Measurements from ENCODE around the gene PIEZO2.

The PIEZO2 gene

DNA sequence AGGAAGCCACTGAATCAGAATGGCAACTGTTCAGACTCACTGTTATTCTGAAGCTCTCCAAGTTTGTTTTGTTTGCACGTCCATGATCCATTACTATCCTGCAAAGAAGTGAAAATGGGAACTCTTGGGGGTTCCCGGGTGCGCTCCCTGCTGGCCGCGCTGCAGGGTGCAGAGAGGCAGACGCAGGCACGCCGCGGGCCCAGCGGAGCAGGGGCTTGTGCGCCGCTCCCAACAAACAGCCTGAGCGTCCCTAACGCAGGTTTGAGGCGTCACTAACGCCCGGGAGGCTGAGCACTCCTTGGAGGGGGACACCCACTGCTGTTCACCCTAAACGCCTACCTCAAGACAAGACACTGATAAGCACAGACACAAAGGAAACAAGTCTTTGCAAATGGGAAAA lies 14.3 kb upstream of the PIEZO2 start:
- TF ChIP-seq, protein P1, sequence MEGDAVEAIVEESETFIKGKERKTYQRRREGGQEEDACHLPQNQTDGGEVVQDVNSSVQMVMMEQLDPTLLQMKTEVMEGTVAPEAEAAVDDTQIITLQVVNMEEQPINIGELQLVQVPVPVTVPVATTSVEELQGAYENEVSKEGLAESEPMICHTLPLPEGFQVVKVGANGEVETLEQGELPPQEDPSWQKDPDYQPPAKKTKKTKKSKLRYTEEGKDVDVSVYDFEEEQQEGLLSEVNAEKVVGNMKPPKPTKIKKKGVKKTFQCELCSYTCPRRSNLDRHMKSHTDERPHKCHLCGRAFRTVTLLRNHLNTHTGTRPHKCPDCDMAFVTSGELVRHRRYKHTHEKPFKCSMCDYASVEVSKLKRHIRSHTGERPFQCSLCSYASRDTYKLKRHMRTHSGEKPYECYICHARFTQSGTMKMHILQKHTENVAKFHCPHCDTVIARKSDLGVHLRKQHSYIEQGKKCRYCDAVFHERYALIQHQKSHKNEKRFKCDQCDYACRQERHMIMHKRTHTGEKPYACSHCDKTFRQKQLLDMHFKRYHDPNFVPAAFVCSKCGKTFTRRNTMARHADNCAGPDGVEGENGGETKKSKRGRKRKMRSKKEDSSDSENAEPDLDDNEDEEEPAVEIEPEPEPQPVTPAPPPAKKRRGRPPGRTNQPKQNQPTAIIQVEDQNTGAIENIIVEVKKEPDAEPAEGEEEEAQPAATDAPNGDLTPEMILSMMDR (IDR thresholded peaks at IDR 0.05; ENCODE audit: insufficient read depth, low read length, poor library complexity, severe bottlenecking): peak; percentile 76
- H3K36me3 ChIP-seq (ENCODE audit: control insufficient read depth, insufficient read depth, low read length): no peaks in the 10 kb centered on the region
- H3K4me3 ChIP-seq (replicated peaks; ENCODE audit: low read depth, low read length): no peak overlapping the region
- DNase-seq (ENCODE audit: extremely low read depth, insufficient read length): peak; percentile 47
- no peaks in the 10 kb centered on the region for H3K27me3 ChIP-seq (replicated peaks; ENCODE audit: control insufficient read depth, insufficient read depth, low read length)

DNA sequence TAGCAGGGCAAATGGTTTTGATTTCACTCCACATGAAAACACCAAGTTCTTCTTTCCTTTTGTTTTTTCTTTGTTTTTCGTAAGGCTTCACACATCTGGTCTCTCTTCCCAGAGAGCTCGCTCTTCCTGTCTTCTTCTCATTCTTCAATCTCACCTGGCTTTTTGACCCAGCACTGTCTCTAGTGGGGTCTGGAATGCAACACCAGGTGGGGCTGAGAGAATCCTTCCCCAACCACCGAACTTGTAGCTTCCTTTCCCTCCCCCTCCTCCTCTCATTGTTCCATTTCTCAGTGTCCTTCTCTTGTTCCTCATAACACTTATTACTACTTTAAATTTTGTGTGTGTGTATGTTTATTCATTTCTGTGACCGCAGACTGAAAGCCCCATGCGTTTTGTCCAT lies 13.5 kb upstream of the PIEZO2 start:
- TF ChIP-seq, protein P1 (IDR thresholded peaks at IDR 0.05; ENCODE audit: insufficient read depth, low read length, poor library complexity, severe bottlenecking): no peak
- DNase-seq (ENCODE audit: extremely low read depth, insufficient read length): no peak
- H3K4me3 ChIP-seq (replicated peaks; ENCODE audit: low read depth, low read length): no peak overlapping the region
- H3K36me3 ChIP-seq (ENCODE audit: control insufficient read depth, insufficient read depth, low read length): no peaks in the 10 kb centered on the region
- no peaks in the 10 kb centered on the region for H3K27me3 ChIP-seq (replicated peaks; ENCODE audit: control insufficient read depth, insufficient read depth, low read length)

DNA sequence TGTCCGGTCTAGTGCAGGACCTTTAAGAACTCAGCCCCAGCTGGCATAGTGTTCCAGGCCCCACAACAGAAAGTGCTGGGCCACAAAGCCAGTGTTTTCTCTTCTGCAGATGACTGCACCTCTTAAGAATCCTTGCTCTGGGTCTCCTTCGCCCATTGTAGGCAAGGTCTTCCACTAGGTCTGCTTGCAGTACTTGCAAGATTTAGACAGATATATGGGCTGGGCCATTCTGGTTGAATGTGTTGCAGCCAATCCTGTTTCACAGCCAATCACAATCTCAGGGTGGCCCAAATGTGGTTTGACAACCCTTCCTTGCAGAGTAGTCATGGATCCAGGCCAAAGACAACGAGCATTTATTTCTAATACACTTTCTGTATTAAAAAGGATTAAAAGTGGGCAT lies 13.1 kb upstream of the PIEZO2 start:
- TF ChIP-seq, protein P1 (IDR thresholded peaks at IDR 0.05; ENCODE audit: insufficient read depth, low read length, poor library complexity, severe bottlenecking): no peak
- no peaks in the 10 kb centered on the region for H3K27me3 ChIP-seq (replicated peaks; ENCODE audit: control insufficient read depth, insufficient read depth, low read length)
- no peaks in the 10 kb centered on the region for H3K36me3 ChIP-seq (ENCODE audit: control insufficient read depth, insufficient read depth, low read length)
- DNase-seq (ENCODE audit: extremely low read depth, insufficient read length): no peak
- no peak overlapping the region for H3K4me3 ChIP-seq (replicated peaks; ENCODE audit: low read depth, low read length)

DNA sequence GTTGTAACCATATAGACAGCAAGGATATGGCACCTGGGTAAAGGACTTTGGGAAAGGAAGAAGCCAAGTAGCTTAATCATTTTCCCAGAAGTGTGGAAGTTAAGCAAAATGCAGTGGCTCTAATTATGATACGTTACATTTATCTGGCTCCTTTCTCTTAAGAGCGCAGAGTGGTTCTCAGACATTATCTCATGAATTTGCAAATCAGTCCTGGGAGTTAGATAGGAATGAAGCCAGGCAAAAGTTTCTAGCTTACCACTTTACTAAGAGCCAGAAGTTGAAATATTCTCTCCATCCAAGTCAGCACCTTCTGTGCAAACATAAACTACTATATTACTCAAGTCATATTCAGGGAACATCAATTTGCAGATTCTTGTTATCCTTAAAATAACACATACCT lies 10.9 kb upstream of the PIEZO2 start:
- Histone ChIP-seq H3K27me3 (replicated peaks; ENCODE audit: control insufficient read depth, insufficient read depth, low read length) (no peaks in the 10 kb centered on the region), H3K36me3 (ENCODE audit: control insufficient read depth, insufficient read depth, low read length) (no peaks in the 10 kb centered on the region), H3K4me3 (replicated peaks; ENCODE audit: low read depth, low read length) (no peak overlapping the region)
- DNase-seq (ENCODE audit: extremely low read depth, insufficient read length): no peak
- TF ChIP-seq, protein P1 (IDR thresholded peaks at IDR 0.05; ENCODE audit: insufficient read depth, low read length, poor library complexity, severe bottlenecking): no peak

DNA sequence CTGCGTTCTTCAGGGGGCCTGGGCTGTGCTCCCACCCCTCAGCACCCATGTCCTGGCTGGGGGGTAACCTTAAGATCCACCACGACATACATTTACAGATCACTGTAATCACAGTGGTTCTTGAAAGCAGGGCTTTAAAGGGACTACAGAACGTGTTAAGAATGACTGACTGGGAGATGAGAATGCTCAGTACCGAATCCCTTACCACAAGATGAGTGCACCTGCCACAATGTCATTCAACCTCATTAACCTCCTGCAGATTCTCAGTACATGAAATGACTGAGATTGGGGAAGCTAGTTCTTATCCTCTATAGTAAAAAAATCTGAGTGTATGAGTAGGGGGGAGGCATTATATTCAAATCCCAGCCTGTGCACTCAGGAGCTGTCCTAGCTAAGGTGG lies 10.5 kb upstream of the PIEZO2 start:
- TF ChIP-seq, protein P1 (IDR thresholded peaks at IDR 0.05; ENCODE audit: insufficient read depth, low read length, poor library complexity, severe bottlenecking): no peak
- H3K36me3 ChIP-seq (ENCODE audit: control insufficient read depth, insufficient read depth, low read length): no peaks in the 10 kb centered on the region
- no peaks in the 10 kb centered on the region for H3K27me3 ChIP-seq (replicated peaks; ENCODE audit: control insufficient read depth, insufficient read depth, low read length)
- no peak overlapping the region for H3K4me3 ChIP-seq (replicated peaks; ENCODE audit: low read depth, low read length)
- DNase-seq (ENCODE audit: extremely low read depth, insufficient read length): no peak

DNA sequence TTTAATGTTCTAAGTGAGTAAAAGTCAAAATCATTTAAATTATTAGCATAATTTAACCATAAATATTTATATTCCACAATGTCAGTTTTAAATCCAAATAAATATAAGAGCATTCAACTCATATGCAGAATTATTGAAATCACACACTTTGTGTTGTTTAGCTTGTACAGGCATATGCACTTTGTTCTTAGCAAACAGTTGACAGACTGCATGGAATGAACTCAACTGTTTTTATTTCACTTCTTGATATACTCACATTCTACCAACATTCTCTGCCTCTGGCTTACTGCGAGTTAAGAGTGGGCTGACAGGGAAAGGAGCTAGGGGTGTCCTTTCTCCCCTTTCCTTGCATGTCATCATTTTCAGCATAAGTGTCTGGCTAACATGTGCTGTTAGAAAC lies 7.6 kb upstream of the PIEZO2 start:
- TF ChIP-seq, protein P1 (IDR thresholded peaks at IDR 0.05; ENCODE audit: insufficient read depth, low read length, poor library complexity, severe bottlenecking): no peak
- H3K36me3 ChIP-seq (ENCODE audit: control insufficient read depth, insufficient read depth, low read length): no peaks in the 10 kb centered on the region
- DNase-seq (ENCODE audit: extremely low read depth, insufficient read length): no peak
- no peaks in the 10 kb centered on the region for H3K27me3 ChIP-seq (replicated peaks; ENCODE audit: control insufficient read depth, insufficient read depth, low read length)
- H3K4me3 ChIP-seq (replicated peaks; ENCODE audit: low read depth, low read length): no peak overlapping the region

All from GM06990 (cell line).